Breast epithelium (tissue), 4 donors: ENCODE measurements around the gene NFATC3. TPM values are rescaled to one million over a fixed set of nuclear protein-coding genes. Genes with fewer than 3 reads are reported as not detected.
"Not testable (repeated sequence)": the region's sequence is repeated elsewhere in the genome, so short reads cannot be mapped to it uniquely, and the experiment has no call there.

Experiments
- DNase-seq, 2 donors: peaks; one replicate each; pipeline ENCODE4 v3.0.0-alpha.2; 2019; ENCODE audit warnings: low spot score in 2 of 2
- H3K27ac ChIP-seq, 2 donors: fragments of 200-600 bp; sonication (generic) in 1 of 2; one replicate each; pipeline ENCODE4 v1.5.1; 2016 to 2019; ENCODE audit warnings: mild to moderate bottlenecking in 1 of 2
- H3K27me3 ChIP-seq, 2 donors: fragments of 200-600 bp; sonication (generic) in 1 of 2; one replicate each; pipeline versions ENCODE4 v1.5.1 to v1.6.0; 2017 to 2019; ENCODE audit warnings: control low read depth in 1 of 2, mild to moderate bottlenecking in 1 of 2
- H3K36me3 ChIP-seq: fragments of 200-600 bp; one replicate; pipeline ENCODE4 v1.5.1; 2019
- H3K4me1 ChIP-seq, 2 donors: fragments of 200-600 bp; sonication (generic); one replicate each; pipeline ENCODE4 v1.5.1; 2016 to 2019; ENCODE audit warnings: control low read depth in 1 of 2
- H3K4me3 ChIP-seq, 3 donors: fragments of 200-600 bp; sonication (generic); 1 replicate in 2 of 3; 2 replicates in 1 of 3; pipeline ENCODE4 v1.5.1; 2016 to 2019; ENCODE audit warnings: mild to moderate bottlenecking in 3 of 3, moderate library complexity in 2 of 3
- H3K9me3 ChIP-seq, 2 donors: fragments of 200-600 bp; sonication (generic) in 1 of 2; one replicate each; pipeline ENCODE4 v1.5.1; 2016 to 2019; ENCODE audit warnings: control low read depth in 1 of 2
- CTCF ChIP-seq, 3 donors: fragments of 450-650 bp; IDR thresholded peaks; one replicate each; pipeline ENCODE4 v1.5.1; 2016 to 2017; ENCODE audit warnings: antibody characterized with exemption in 3 of 3, mild to moderate bottlenecking in 3 of 3, moderate library complexity in 3 of 3
- POLR2A ChIP-seq: fragments of 450-650 bp; IDR thresholded peaks from one replicate; pipeline ENCODE4 v1.6.1; 2016; ENCODE audit warnings: antibody characterized with exemption, mild to moderate bottlenecking, moderate library complexity
- POLR2AphosphoS5 ChIP-seq, 3 donors: sonication (generic); formaldehyde crosslinking; IDR thresholded peaks; one replicate each; pipeline ENCODE4 v1.6.1; 2017; ENCODE audit warnings: antibody characterized with exemption in 3 of 3
- intact Hi-C: fragments of 100-400 bp; cut with DNase I; formaldehyde crosslinking; loops from one replicate; pipeline ENCODE4 v1.15.1; 2023; ENCODE audit warnings: low total_unique reads
- total RNA-seq, 3 donors: library from RNA; depleted of rRNA; stranded (reverse); fragments of >200 nt; gene quantifications; one replicate each; pipeline ENCODE4 v1.1.0, GENCODE V29; 2016

NFATC3 gene
- total RNA-seq, 3 donors from 2014 or later: 52.0 to 64.2 (median 60.6) TPM

DNA sequence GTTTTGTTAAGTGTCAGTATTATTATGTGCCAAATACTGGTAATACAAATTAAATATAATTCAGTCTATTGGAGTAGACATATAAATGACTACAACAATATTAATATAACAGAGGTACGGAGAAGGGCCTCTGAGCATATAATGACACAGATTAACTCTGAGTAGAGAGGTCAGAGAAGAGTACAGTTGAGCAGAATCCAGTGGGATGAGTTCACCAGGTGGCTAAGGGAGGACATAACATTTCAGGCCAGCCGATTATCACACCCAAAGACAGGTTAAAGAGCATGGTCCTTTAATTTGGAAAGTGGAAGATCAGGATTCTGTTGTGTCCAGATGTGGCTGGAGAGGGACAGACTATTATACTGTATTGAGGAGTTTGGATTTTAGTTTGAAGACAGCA is 11.3 kb downstream of the NFATC3 start:
- no peaks in the 10 kb centered on the region for H3K36me3 ChIP-seq
- peaks cover 0 to 8% of the 10 kb centered on the region in 2 donors for H3K4me1 ChIP-seq
- no peaks in the 10 kb centered on the region for H3K9me3 ChIP-seq
- intact Hi-C loops: no loop called here
- TF ChIP-seq CTCF (IDR thresholded peaks at IDR 0.05): no peak
- TF ChIP-seq POLR2A: no peak
- no peak for TF ChIP-seq POLR2AphosphoS5 (IDR thresholded peaks at IDR 0.05)
- no peak overlapping the region for H3K27ac ChIP-seq
- no peaks in the 10 kb centered on the region for H3K27me3 ChIP-seq
- H3K4me3 ChIP-seq: no peak overlapping the region
- DNase-seq: no peak

DNA sequence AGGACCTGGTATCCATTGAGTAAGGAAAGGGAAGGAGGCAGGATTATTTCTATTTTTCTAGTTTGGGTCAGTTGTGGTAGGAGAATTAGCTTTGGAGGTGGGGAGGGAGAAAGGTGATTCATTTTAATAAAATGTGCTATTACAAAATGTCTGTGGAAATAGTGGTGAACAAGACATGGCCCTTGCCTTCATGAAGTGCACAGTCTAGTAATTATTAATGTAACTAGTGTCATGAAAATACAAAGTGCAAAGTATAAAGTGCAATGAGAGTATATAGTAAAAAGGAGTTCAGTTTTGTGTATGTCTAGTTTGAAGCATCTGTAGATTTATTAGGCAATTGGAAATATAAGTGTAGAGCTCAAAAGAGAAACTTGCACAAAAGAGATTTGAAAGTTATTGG is 11.9 kb downstream of the NFATC3 start:
- no peak overlapping the region for H3K27ac ChIP-seq
- TF ChIP-seq CTCF (IDR thresholded peaks at IDR 0.05) (no peak), POLR2A (no peak), POLR2AphosphoS5 (IDR thresholded peaks at IDR 0.05) (no peak)
- peaks cover 0 to 8% of the 10 kb centered on the region in 2 donors for H3K4me1 ChIP-seq
- H3K36me3 ChIP-seq: no peaks in the 10 kb centered on the region
- H3K9me3 ChIP-seq: no peaks in the 10 kb centered on the region
- DNase-seq: no peak
- H3K4me3 ChIP-seq: no peak overlapping the region
- H3K27me3 ChIP-seq: no peaks in the 10 kb centered on the region
- intact Hi-C loops: no loop called here

DNA sequence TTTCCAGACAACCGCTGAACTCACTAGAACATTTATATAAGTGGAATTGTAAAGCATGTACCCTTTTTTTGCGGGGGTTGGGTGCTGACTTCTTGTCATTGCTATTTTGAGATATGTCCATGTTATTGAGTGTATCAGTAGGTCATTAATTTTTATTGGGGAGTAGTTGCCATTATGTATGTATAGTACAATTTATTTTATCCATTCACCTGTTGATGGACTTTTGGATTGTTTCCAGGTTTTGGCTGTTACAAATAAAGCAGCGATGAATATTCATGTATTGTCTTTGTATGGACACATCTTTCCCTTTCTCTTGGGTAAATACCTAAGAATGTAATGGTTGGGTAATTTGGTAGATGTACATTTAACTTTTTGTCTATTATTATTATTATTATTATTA is 12.7 kb downstream of the NFATC3 start:
- H3K36me3 ChIP-seq: no peaks in the 10 kb centered on the region
- no peak for TF ChIP-seq CTCF (IDR thresholded peaks at IDR 0.05)
- TF ChIP-seq POLR2AphosphoS5 (IDR thresholded peaks at IDR 0.05): no peak
- TF ChIP-seq POLR2A: no peak
- H3K27me3 ChIP-seq: no peaks in the 10 kb centered on the region
- H3K4me3 ChIP-seq: no peak overlapping the region
- DNase-seq: no peak
- no peak overlapping the region for H3K27ac ChIP-seq
- H3K9me3 ChIP-seq: no peaks in the 10 kb centered on the region
- peaks cover 0 to 8% of the 10 kb centered on the region in 2 donors for H3K4me1 ChIP-seq
- intact Hi-C loops: no loop called here

DNA sequence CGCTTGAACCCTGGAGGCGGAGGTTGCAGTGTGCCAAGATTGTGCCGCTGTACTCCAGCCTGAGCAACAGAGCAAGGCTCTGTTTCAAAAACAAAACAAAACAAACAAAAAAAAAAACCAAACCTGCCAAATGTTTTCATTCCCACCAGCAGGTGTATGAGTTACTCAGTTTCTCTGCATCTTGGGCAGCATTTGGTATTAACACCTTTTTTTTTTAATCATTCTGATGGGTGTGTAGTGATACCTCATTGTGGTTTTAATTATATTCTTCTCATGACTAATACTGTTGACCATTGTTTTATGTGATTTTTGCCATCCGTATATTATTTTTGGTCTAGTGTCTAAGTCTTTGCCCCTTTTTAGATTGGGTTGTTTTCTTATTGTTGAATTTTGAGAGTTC is 15.3 kb downstream of the NFATC3 start:
- Histone ChIP-seq H3K4me1 (no peaks in the 10 kb centered on the region), H3K27ac (no peak overlapping the region), H3K36me3 (no peaks in the 10 kb centered on the region), H3K4me3 (no peak overlapping the region), H3K9me3 (no peaks in the 10 kb centered on the region), H3K27me3 (no peaks in the 10 kb centered on the region)
- TF ChIP-seq CTCF (IDR thresholded peaks at IDR 0.05) (no peak), POLR2AphosphoS5 (IDR thresholded peaks at IDR 0.05) (no peak), POLR2A (no peak)
- intact Hi-C loops: no loop called here
- DNase-seq: no peak

GRCh38 chr16:68105611-68106010 is 20.4 kb downstream of the NFATC3 start:
- DNase-seq: no peak
- intact Hi-C loops: no loop called here

DNA sequence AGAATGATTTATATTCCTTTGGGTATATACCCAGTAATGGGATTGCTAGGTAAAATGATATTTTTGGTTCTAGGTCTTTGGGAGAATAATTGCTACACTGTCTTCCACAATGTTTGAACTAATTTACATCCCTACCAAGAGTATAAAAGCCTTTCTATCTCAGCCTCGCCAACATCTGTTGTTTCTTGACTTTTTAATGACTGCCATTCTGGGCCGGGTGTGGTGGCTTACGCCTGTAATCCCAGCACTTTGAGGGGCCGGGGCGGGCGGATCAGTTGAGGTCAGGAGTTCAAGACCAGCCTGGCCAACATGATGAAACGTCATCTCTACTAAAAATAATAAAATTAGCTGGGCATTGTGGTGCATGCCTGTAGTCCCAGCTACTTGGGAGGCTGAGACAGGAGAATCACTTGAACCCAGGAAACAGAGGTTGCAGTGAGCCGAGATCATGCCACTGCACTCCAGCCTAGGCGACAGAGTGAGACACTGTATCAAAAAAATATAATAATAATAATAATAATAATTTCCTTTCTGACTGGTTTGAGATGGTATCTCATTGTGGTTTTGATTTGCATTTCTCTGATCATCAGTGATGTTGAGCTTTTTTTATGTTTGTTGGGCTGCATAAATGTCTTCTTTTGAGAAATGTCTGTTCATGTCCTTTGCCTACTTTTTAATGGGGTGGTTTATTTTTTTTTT is 22.2 kb downstream of the NFATC3 start:
- H3K27me3 ChIP-seq, H3K4me3 ChIP-seq, DNase-seq, H3K36me3 ChIP-seq, H3K27ac ChIP-seq, H3K9me3 ChIP-seq, intact Hi-C loops, H3K4me1 ChIP-seq: not testable (repeated sequence)

More at GRCh38 chr16:68105611-68106010, 20.4 kb downstream of the NFATC3 start:
- Histone ChIP-seq H3K27me3 (no peaks in the 10 kb centered on the region), H3K4me3 (no peak overlapping the region), H3K9me3 (peaks cover 0 to 8% of the 10 kb centered on the region in 2 donors), H3K27ac (no peak overlapping the region), H3K36me3 (no peaks in the 10 kb centered on the region), H3K4me1 (no peaks in the 10 kb centered on the region)
- TF ChIP-seq POLR2AphosphoS5 (IDR thresholded peaks at IDR 0.05) (no peak), POLR2A (no peak), CTCF (IDR thresholded peaks at IDR 0.05) (no peak)

GRCh38 chr16:68109156-68109555 is 24.0 kb downstream of the NFATC3 start:
- H3K4me3 ChIP-seq, intact Hi-C loops, H3K4me1 ChIP-seq, H3K27ac ChIP-seq, DNase-seq, H3K9me3 ChIP-seq, H3K27me3 ChIP-seq, H3K36me3 ChIP-seq: not testable (repeated sequence)

DNA sequence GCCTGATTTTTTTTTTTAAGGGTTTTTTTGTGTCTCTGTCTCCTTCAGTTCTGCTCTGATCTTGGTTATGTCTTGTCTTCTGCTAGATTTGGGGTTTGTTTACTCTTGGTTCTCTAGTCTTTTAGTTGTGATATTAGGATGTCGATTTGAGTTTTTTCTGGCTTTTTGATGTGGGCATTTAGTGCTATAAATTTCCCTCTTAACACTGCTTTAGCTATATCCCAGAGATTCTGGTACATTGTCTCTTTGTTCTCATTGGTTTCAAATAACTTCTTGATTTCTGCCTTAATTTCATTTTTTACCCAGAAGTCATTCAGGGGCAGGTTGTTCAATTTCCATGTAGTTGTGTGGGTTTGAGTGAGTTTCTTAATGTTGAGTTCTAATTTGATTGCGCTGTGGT is 25.4 kb downstream of the NFATC3 start:
- H3K9me3 ChIP-seq, H3K36me3 ChIP-seq, H3K27me3 ChIP-seq, H3K4me1 ChIP-seq, DNase-seq, H3K27ac ChIP-seq, intact Hi-C loops, H3K4me3 ChIP-seq: not testable (repeated sequence)
